IPS-11a (cell line): ENCODE data around the gene PHF1.
"Not testable (repeated sequence)": the region's sequence is repeated elsewhere in the genome, so short reads cannot be mapped to it uniquely, and the experiment has no call there.

Experiments used
- H3K4me3 ChIP-seq: one replicate; pipeline ENCODE4 v1.5.1; 2013; ENCODE audit warnings: low read depth, low read length, control low read depth

The PHF1 gene

GRCh38 chr6:33391278-33391921 lies 19.4 kb upstream of the PHF1 start, which contains the start of gene KIFC1:
Gene KIFC1 (plus strand): TSS chr6:33391823. CDS start chr6:33391986, 163 bp downstream.
- peak within 1 kb of the TSS; percentile 96 for H3K4me3 ChIP-seq

GRCh38 chr6:33391922-33392594 lies 18.8 kb upstream of the PHF1 start:
- peak overlapping the region; percentile 96 for H3K4me3 ChIP-seq

GRCh38 chr6:33392595-33392948 lies 18.2 kb upstream of the PHF1 start:
- H3K4me3 ChIP-seq, result peak overlapping the region; percentile 96

GRCh38 chr6:33392979-33393378 lies 17.8 kb upstream of the PHF1 start:
- no peak overlapping the region for H3K4me3 ChIP-seq

GRCh38 chr6:33397541-33397940 lies 13.3 kb upstream of the PHF1 start:
- H3K4me3 ChIP-seq, result no peak overlapping the region

GRCh38 chr6:33398601-33399000 lies 12.2 kb upstream of the PHF1 start:
- H3K4me3 ChIP-seq, result not testable (repeated sequence)

GRCh38 chr6:33399881-33400280 lies 10.9 kb upstream of the PHF1 start:
- not testable (repeated sequence) for H3K4me3 ChIP-seq

- H3K4me3 ChIP-seq, result no peak overlapping the region
Observed at GRCh38 chr6:33404884-33405283, 5.9 kb upstream of the PHF1 start.

- H3K4me3 ChIP-seq, result no peak overlapping the region
Observed at GRCh38 chr6:33405386-33405940, 5.4 kb upstream of the PHF1 start.

- H3K4me3 ChIP-seq, result no peak overlapping the region
Observed at GRCh38 chr6:33406126-33406525, 4.7 kb upstream of the PHF1 start.

GRCh38 chr6:33407132-33407718 lies 3.6 kb upstream of the PHF1 start:
- no peak overlapping the region for H3K4me3 ChIP-seq

- peak overlapping the region; percentile 24 for H3K4me3 ChIP-seq
Observed at GRCh38 chr6:33410050-33410710, 634 bp upstream of the PHF1 start.

GRCh38 chr6:33411632-33412005 lies 805 bp downstream of the PHF1 start:
- peak overlapping the region; percentile 65 for H3K4me3 ChIP-seq

- no peak overlapping the region for H3K4me3 ChIP-seq
Observed at GRCh38 chr6:33412140-33413009, 1.6 kb downstream of the PHF1 start.

- no peak overlapping the region for H3K4me3 ChIP-seq
Observed at GRCh38 chr6:33413241-33414120, 2.7 kb downstream of the PHF1 start.

GRCh38 chr6:33414592-33415271 lies 3.9 kb downstream of the PHF1 start:
- H3K4me3 ChIP-seq, result no peak overlapping the region

- H3K4me3 ChIP-seq, result no peak overlapping the region
Observed at GRCh38 chr6:33415831-33416230, 5.0 kb downstream of the PHF1 start.

GRCh38 chr6:33416386-33417127 lies 5.7 kb downstream of the PHF1 start:
- peak overlapping the region; percentile 93 for H3K4me3 ChIP-seq
